Measurements from ENCODE around the gene INSL3. TPM values are rescaled to one million over a fixed set of nuclear protein-coding genes. Genes with fewer than 3 reads are reported as not detected.

Gene INSL3
- total and polyA plus RNA-seq, 2 of the 13 experiments (the other 11 are each of a cell fraction or from before 2014, with no cell fraction given) = 0.30 TPM; not detected in 1

GRCh38 chr19:17796013-17796837, 25.1 kb downstream of the INSL3 start (continued):
- TF ChIP-seq THRA (CRISPR knock-in tag; IDR thresholded peaks at IDR 0.05; ENCODE audit: borderline replicate concordance) (no peak), ZNF510 (CRISPR knock-in tag; IDR thresholded peaks at IDR 0.05; ENCODE audit: low read depth) (no peak), SMC3 (IDR thresholded peaks at IDR 0.05; ENCODE audit: low read length) (no peak), DPF2 (CRISPR knock-in tag; IDR thresholded peaks at IDR 0.05; ENCODE audit: borderline replicate concordance, low read depth) (peak; percentile 63; the same call in 1 of the 2 replicates), ARID5B (CRISPR knock-in tag; IDR thresholded peaks at IDR 0.05) (0 out of 2 replicates have a peak, but pooled peaks have one; percentile 24), ZSCAN30 (CRISPR knock-in tag; IDR thresholded peaks at IDR 0.05) (no peak), ZNF850 (CRISPR knock-in tag; conservative IDR thresholded peaks at IDR 0.05) (no peak), FOXA3 (CRISPR knock-in tag; IDR thresholded peaks at IDR 0.05) (peak; percentile 30; the same call in 1 of the 2 replicates), ARHGAP35 (CRISPR knock-in tag; IDR thresholded peaks at IDR 0.05; ENCODE audit: borderline replicate concordance) (no peak), ZFP90 (CRISPR knock-in tag; IDR thresholded peaks at IDR 0.05; ENCODE audit: borderline replicate concordance) (no peak), ARID4A (CRISPR knock-in tag; IDR thresholded peaks at IDR 0.05; ENCODE audit: borderline replicate concordance) (no peak; the same call in 1 of the 2 replicates), TMF1 (CRISPR knock-in tag; IDR thresholded peaks at IDR 0.05; ENCODE audit: low read depth) (no peak), SMAD9 (CRISPR knock-in tag; IDR thresholded peaks at IDR 0.05) (no peak), MZF1 (CRISPR knock-in tag; IDR thresholded peaks at IDR 0.05; ENCODE audit: borderline replicate concordance) (no peak), HMGA1 (CRISPR knock-in tag; conservative IDR thresholded peaks at IDR 0.05) (no peak), HNRNPH1 (optimal IDR thresholded peaks at IDR 0.05; ENCODE audit: low read depth, low read length) (no peak)
- TF ChIP-seq, protein P1, sequence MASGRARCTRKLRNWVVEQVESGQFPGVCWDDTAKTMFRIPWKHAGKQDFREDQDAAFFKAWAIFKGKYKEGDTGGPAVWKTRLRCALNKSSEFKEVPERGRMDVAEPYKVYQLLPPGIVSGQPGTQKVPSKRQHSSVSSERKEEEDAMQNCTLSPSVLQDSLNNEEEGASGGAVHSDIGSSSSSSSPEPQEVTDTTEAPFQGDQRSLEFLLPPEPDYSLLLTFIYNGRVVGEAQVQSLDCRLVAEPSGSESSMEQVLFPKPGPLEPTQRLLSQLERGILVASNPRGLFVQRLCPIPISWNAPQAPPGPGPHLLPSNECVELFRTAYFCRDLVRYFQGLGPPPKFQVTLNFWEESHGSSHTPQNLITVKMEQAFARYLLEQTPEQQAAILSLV (CRISPR knock-in tag; IDR thresholded peaks at IDR 0.05; ENCODE audit: borderline replicate concordance) = no peak
